ENCODE measurements around the gene C17orf67. TPM values are rescaled to one million over a fixed set of nuclear protein-coding genes. Genes with fewer than 3 reads are reported as not detected.

C17orf67 gene
- total RNA-seq, 1 experiment from 2014 or later, result 1.5 TPM

GRCh38 chr17:56823848-56824247 lies 9.9 kb downstream of the C17orf67 start:
- no peak for DNase-seq
- no peaks in the 10 kb centered on the region for H3K36me3 ChIP-seq (replicated peaks; ENCODE audit: control insufficient read depth, insufficient read depth, low read length)
- no peaks in the 10 kb centered on the region for H3K27me3 ChIP-seq (ENCODE audit: control insufficient read depth, insufficient read depth, low read length)
- no peak overlapping the region for H3K4me3 ChIP-seq (ENCODE audit: insufficient read depth, low read depth, low read length)

- Histone ChIP-seq H3K4me3 (ENCODE audit: insufficient read depth, low read depth, low read length) (no peak overlapping the region), H3K27me3 (ENCODE audit: control insufficient read depth, insufficient read depth, low read length) (no peaks in the 10 kb centered on the region), H3K36me3 (replicated peaks; ENCODE audit: control insufficient read depth, insufficient read depth, low read length) (no peaks in the 10 kb centered on the region)
- no peak for DNase-seq
Observed at GRCh38 chr17:56822725-56823124, 11.0 kb downstream of the C17orf67 start.

GRCh38 chr17:56821847-56822534 lies 11.7 kb downstream of the C17orf67 start:
- no peaks in the 10 kb centered on the region for H3K27me3 ChIP-seq (ENCODE audit: control insufficient read depth, insufficient read depth, low read length)

GRCh38 chr17:56820207-56820606 lies 13.5 kb downstream of the C17orf67 start:
- no peaks in the 10 kb centered on the region for H3K36me3 ChIP-seq (replicated peaks; ENCODE audit: control insufficient read depth, insufficient read depth, low read length)
- DNase-seq, result no peak
- H3K27me3 ChIP-seq (ENCODE audit: control insufficient read depth, insufficient read depth, low read length), result no peaks in the 10 kb centered on the region
- no peak overlapping the region for H3K4me3 ChIP-seq (ENCODE audit: insufficient read depth, low read depth, low read length)

More at GRCh38 chr17:56821847-56822534, 11.7 kb downstream of the C17orf67 start:
- no peak for DNase-seq
- Histone ChIP-seq H3K36me3 (replicated peaks; ENCODE audit: control insufficient read depth, insufficient read depth, low read length) (no peaks in the 10 kb centered on the region), H3K4me3 (ENCODE audit: insufficient read depth, low read depth, low read length) (no peak overlapping the region)

- no peak overlapping the region for H3K4me3 ChIP-seq (ENCODE audit: insufficient read depth, low read depth, low read length)
Observed at GRCh38 chr17:56819431-56820145, 14.1 kb downstream of the C17orf67 start.

GRCh38 chr17:56819030-56819429 lies 14.7 kb downstream of the C17orf67 start:
- no peak for DNase-seq
- Histone ChIP-seq H3K27me3 (ENCODE audit: control insufficient read depth, insufficient read depth, low read length) (no peaks in the 10 kb centered on the region), H3K36me3 (replicated peaks; ENCODE audit: control insufficient read depth, insufficient read depth, low read length) (no peaks in the 10 kb centered on the region), H3K4me3 (ENCODE audit: insufficient read depth, low read depth, low read length) (no peak overlapping the region)

More at GRCh38 chr17:56819431-56820145, 14.1 kb downstream of the C17orf67 start:
- Histone ChIP-seq H3K27me3 (ENCODE audit: control insufficient read depth, insufficient read depth, low read length) (no peaks in the 10 kb centered on the region), H3K36me3 (replicated peaks; ENCODE audit: control insufficient read depth, insufficient read depth, low read length) (no peaks in the 10 kb centered on the region)
- DNase-seq, result peak; percentile 85

- Histone ChIP-seq H3K4me3 (ENCODE audit: insufficient read depth, low read depth, low read length) (no peak overlapping the region), H3K36me3 (replicated peaks; ENCODE audit: control insufficient read depth, insufficient read depth, low read length) (no peaks in the 10 kb centered on the region), H3K27me3 (ENCODE audit: control insufficient read depth, insufficient read depth, low read length) (no peaks in the 10 kb centered on the region)
- no peak for DNase-seq
Observed at GRCh38 chr17:56817066-56817465, 16.7 kb downstream of the C17orf67 start.

GRCh38 chr17:56815711-56816110 lies 18.0 kb downstream of the C17orf67 start:
- no peaks in the 10 kb centered on the region for H3K36me3 ChIP-seq (replicated peaks; ENCODE audit: control insufficient read depth, insufficient read depth, low read length)
- DNase-seq, result no peak

GRCh38 chr17:56812901-56813388 lies 20.8 kb downstream of the C17orf67 start:
- Histone ChIP-seq H3K27me3 (ENCODE audit: control insufficient read depth, insufficient read depth, low read length) (no peaks in the 10 kb centered on the region), H3K36me3 (replicated peaks; ENCODE audit: control insufficient read depth, insufficient read depth, low read length) (no peaks in the 10 kb centered on the region), H3K4me3 (ENCODE audit: insufficient read depth, low read depth, low read length) (no peak overlapping the region)
- peak; percentile 52 for DNase-seq

More at GRCh38 chr17:56815711-56816110, 18.0 kb downstream of the C17orf67 start:
- Histone ChIP-seq H3K4me3 (ENCODE audit: insufficient read depth, low read depth, low read length) (no peak overlapping the region), H3K27me3 (ENCODE audit: control insufficient read depth, insufficient read depth, low read length) (no peaks in the 10 kb centered on the region)

GRCh38 chr17:56810891-56811775 lies 22.6 kb downstream of the C17orf67 start:
- no peak overlapping the region for H3K4me3 ChIP-seq (ENCODE audit: insufficient read depth, low read depth, low read length)
- DNase-seq, result no peak
- H3K27me3 ChIP-seq (ENCODE audit: control insufficient read depth, insufficient read depth, low read length), result no peaks in the 10 kb centered on the region
- H3K36me3 ChIP-seq (replicated peaks; ENCODE audit: control insufficient read depth, insufficient read depth, low read length), result no peaks in the 10 kb centered on the region

- H3K36me3 ChIP-seq (replicated peaks; ENCODE audit: control insufficient read depth, insufficient read depth, low read length), result no peaks in the 10 kb centered on the region
- no peak for DNase-seq
- H3K27me3 ChIP-seq (ENCODE audit: control insufficient read depth, insufficient read depth, low read length), result no peaks in the 10 kb centered on the region
- H3K4me3 ChIP-seq (ENCODE audit: insufficient read depth, low read depth, low read length), result no peak overlapping the region
Observed at GRCh38 chr17:56810343-56810742, 23.4 kb downstream of the C17orf67 start.

- DNase-seq, result no peak
- H3K4me3 ChIP-seq (ENCODE audit: insufficient read depth, low read depth, low read length), result no peak overlapping the region
- H3K27me3 ChIP-seq (ENCODE audit: control insufficient read depth, insufficient read depth, low read length), result no peaks in the 10 kb centered on the region
- H3K36me3 ChIP-seq (replicated peaks; ENCODE audit: control insufficient read depth, insufficient read depth, low read length), result no peaks in the 10 kb centered on the region
Observed at GRCh38 chr17:56809820-56810179, 23.9 kb downstream of the C17orf67 start.

GRCh38 chr17:56809106-56809819 lies 24.5 kb downstream of the C17orf67 start:
- no peak overlapping the region for H3K4me3 ChIP-seq (ENCODE audit: insufficient read depth, low read depth, low read length)
- no peaks in the 10 kb centered on the region for H3K36me3 ChIP-seq (replicated peaks; ENCODE audit: control insufficient read depth, insufficient read depth, low read length)
- DNase-seq, result no peak
- H3K27me3 ChIP-seq (ENCODE audit: control insufficient read depth, insufficient read depth, low read length), result no peaks in the 10 kb centered on the region

GRCh38 chr17:56808503-56808902 lies 25.2 kb downstream of the C17orf67 start:
- Histone ChIP-seq H3K4me3 (ENCODE audit: insufficient read depth, low read depth, low read length) (no peak overlapping the region), H3K27me3 (ENCODE audit: control insufficient read depth, insufficient read depth, low read length) (no peaks in the 10 kb centered on the region), H3K36me3 (replicated peaks; ENCODE audit: control insufficient read depth, insufficient read depth, low read length) (no peaks in the 10 kb centered on the region)
- DNase-seq, result no peak

Measured in H7 (cell line).